ENCODE data around the gene SUGP2.
"Not testable (repeated sequence)": the region's sequence is repeated elsewhere in the genome, so short reads cannot be mapped to it uniquely, and the experiment has no call there.

Gene SUGP2

GRCh38 chr19:19026299-19026971, 6.9 kb downstream of the SUGP2 start:
- H2BK5ac ChIP-seq (ENCODE audit: low read depth, low read length, poor library complexity, severe bottlenecking), result no peak overlapping the region
- no peak overlapping the region for H3K14ac ChIP-seq (ENCODE audit: low read length in 2 of 2)
- no peak overlapping the region for H3K4me3 ChIP-seq (ENCODE audit: insufficient read depth in 1 of 2, low read depth in 1 of 2, low read length in 2 of 2)
- no peak overlapping the region for H2BK12ac ChIP-seq (ENCODE audit: low read length in 2 of 2)
- H3K9ac ChIP-seq (ENCODE audit: low read length), result peak overlapping the region; percentile 7
- H2BK15ac ChIP-seq (ENCODE audit: low read depth, poor library complexity, severe bottlenecking), result no peak overlapping the region
- H3K4me2 ChIP-seq (ENCODE audit: low read length, poor library complexity, severe bottlenecking), result no peak overlapping the region
- DNase-seq, result no peak
- H3K79me1 ChIP-seq (replicated peaks; ENCODE audit: low read length, poor library complexity, severe bottlenecking), result peaks cover 28% of the 10 kb centered on the region
- 91% methylated on average over 10 of the region's 10 CpGs for WGBS
- H2BK120ac ChIP-seq (ENCODE audit: low read depth, low read length), result no peak overlapping the region
- H4K8ac ChIP-seq (ENCODE audit: low read length), result no peak overlapping the region
- no peak overlapping the region for H3K27ac ChIP-seq (ENCODE audit: low read length, poor library complexity, severe bottlenecking)
- H3K23ac ChIP-seq (ENCODE audit: low read length in 2 of 2), result no peak overlapping the region
- no peaks in the 10 kb centered on the region for H3K27me3 ChIP-seq (ENCODE audit: control insufficient read depth in 1 of 2, insufficient read depth in 1 of 2, low read length in 2 of 2)
- no peak overlapping the region for H2AFZ ChIP-seq (ENCODE audit: low read depth, low read length)
- H3K4me1 ChIP-seq (ENCODE audit: control insufficient read depth, insufficient read depth, low read depth, low read length), result peaks cover 3% of the 10 kb centered on the region
- no peak overlapping the region for H3K4ac ChIP-seq (ENCODE audit: low read depth in 1 of 2, low read length in 2 of 2)
- H3K36me3 ChIP-seq (ENCODE audit: control insufficient read depth in 1 of 2, insufficient read depth in 2 of 2, low read depth in 1 of 2, low read length in 2 of 2), result peaks cover 75 to 82% of the 10 kb centered on the region in 2 experiments
- no peaks in the 10 kb centered on the region for H3K9me3 ChIP-seq (ENCODE audit: control insufficient read depth, low read length)
- no peak overlapping the region for H2AK5ac ChIP-seq (ENCODE audit: low read length, severe bottlenecking)
- no peak overlapping the region for H4K91ac ChIP-seq (ENCODE audit: low read length)
- no peak overlapping the region for H3K18ac ChIP-seq (ENCODE audit: low read depth in 1 of 2, low read length in 2 of 2)

- Histone ChIP-seq H3K36me3 (ENCODE audit: control insufficient read depth in 1 of 2, insufficient read depth in 2 of 2, low read depth in 1 of 2, low read length in 2 of 2) (peaks cover 73 to 79% of the 10 kb centered on the region in 2 experiments), H2BK15ac (ENCODE audit: low read depth, poor library complexity, severe bottlenecking) (no peak overlapping the region), H3K9me3 (ENCODE audit: control insufficient read depth, low read length) (no peaks in the 10 kb centered on the region), H3K27ac (ENCODE audit: low read length, poor library complexity, severe bottlenecking) (no peak overlapping the region), H3K23ac (ENCODE audit: low read length in 2 of 2) (no peak overlapping the region), H2AK5ac (ENCODE audit: low read length, severe bottlenecking) (no peak overlapping the region), H2BK12ac (ENCODE audit: low read length in 2 of 2) (no peak overlapping the region), H3K9ac (ENCODE audit: low read length) (no peak overlapping the region), H2BK120ac (ENCODE audit: low read depth, low read length) (no peak overlapping the region), H3K14ac (ENCODE audit: low read length in 2 of 2) (no peak overlapping the region), H3K4me1 (ENCODE audit: control insufficient read depth, insufficient read depth, low read depth, low read length) (peaks cover 3% of the 10 kb centered on the region), H2BK5ac (ENCODE audit: low read depth, low read length, poor library complexity, severe bottlenecking) (no peak overlapping the region), H3K4me2 (ENCODE audit: low read length, poor library complexity, severe bottlenecking) (no peak overlapping the region), H3K4ac (ENCODE audit: low read depth in 1 of 2, low read length in 2 of 2) (no peak overlapping the region), H3K79me1 (replicated peaks; ENCODE audit: low read length, poor library complexity, severe bottlenecking) (peaks cover 28% of the 10 kb centered on the region), H4K91ac (ENCODE audit: low read length) (no peak overlapping the region), H4K8ac (ENCODE audit: low read length) (no peak overlapping the region), H3K4me3 (ENCODE audit: insufficient read depth in 1 of 2, low read depth in 1 of 2, low read length in 2 of 2) (no peak overlapping the region), H3K18ac (ENCODE audit: low read depth in 1 of 2, low read length in 2 of 2) (no peak overlapping the region), H3K27me3 (ENCODE audit: control insufficient read depth in 1 of 2, insufficient read depth in 1 of 2, low read length in 2 of 2) (no peaks in the 10 kb centered on the region), H2AFZ (ENCODE audit: low read depth, low read length) (no peak overlapping the region)
- DNase-seq, result no peak
- 96% methylated on average over 11 of the region's 11 CpGs for WGBS
Measured at GRCh38 chr19:19025861-19026260, 7.5 kb downstream of the SUGP2 start.

GRCh38 chr19:19023376-19023775, 9.9 kb downstream of the SUGP2 start:
- not testable (repeated sequence) for H2BK5ac ChIP-seq (ENCODE audit: low read depth, low read length, poor library complexity, severe bottlenecking); H3K27ac ChIP-seq (ENCODE audit: low read length, poor library complexity, severe bottlenecking); H3K4me2 ChIP-seq (ENCODE audit: low read length, poor library complexity, severe bottlenecking); H3K18ac ChIP-seq (ENCODE audit: low read depth in 1 of 2, low read length in 2 of 2); H4K8ac ChIP-seq (ENCODE audit: low read length); H3K27me3 ChIP-seq (ENCODE audit: control insufficient read depth in 1 of 2, insufficient read depth in 1 of 2, low read length in 2 of 2); H3K9me3 ChIP-seq (ENCODE audit: control insufficient read depth, low read length); H2AFZ ChIP-seq (ENCODE audit: low read depth, low read length); H3K4me1 ChIP-seq (ENCODE audit: control insufficient read depth, insufficient read depth, low read depth, low read length); H4K91ac ChIP-seq (ENCODE audit: low read length); H3K23ac ChIP-seq (ENCODE audit: low read length in 2 of 2); H3K4ac ChIP-seq (ENCODE audit: low read depth in 1 of 2, low read length in 2 of 2); H3K4me3 ChIP-seq (ENCODE audit: insufficient read depth in 1 of 2, low read depth in 1 of 2, low read length in 2 of 2); H2BK15ac ChIP-seq (ENCODE audit: low read depth, poor library complexity, severe bottlenecking); H3K14ac ChIP-seq (ENCODE audit: low read length in 2 of 2); DNase-seq; H2BK12ac ChIP-seq (ENCODE audit: low read length in 2 of 2); H3K9ac ChIP-seq (ENCODE audit: low read length); H2BK120ac ChIP-seq (ENCODE audit: low read depth, low read length); H2AK5ac ChIP-seq (ENCODE audit: low read length, severe bottlenecking)
- Histone ChIP-seq H3K36me3 (ENCODE audit: control insufficient read depth in 1 of 2, insufficient read depth in 2 of 2, low read depth in 1 of 2, low read length in 2 of 2) (peaks cover 57 to 71% of the 10 kb centered on the region in 2 experiments), H3K79me1 (replicated peaks; ENCODE audit: low read length, poor library complexity, severe bottlenecking) (peaks cover 29% of the 10 kb centered on the region)
- 100% methylated on average over 1 of the region's 1 CpG for WGBS

GRCh38 chr19:19022380-19022961, 10.8 kb downstream of the SUGP2 start:
- 99% methylated on average over 3 of the region's 4 CpGs for WGBS
- H3K79me1 ChIP-seq (replicated peaks; ENCODE audit: low read length, poor library complexity, severe bottlenecking), result peaks cover 26% of the 10 kb centered on the region
- no peaks in the 10 kb centered on the region for H3K27me3 ChIP-seq (ENCODE audit: control insufficient read depth in 1 of 2, insufficient read depth in 1 of 2, low read length in 2 of 2)
- no peaks in the 10 kb centered on the region for H3K9me3 ChIP-seq (ENCODE audit: control insufficient read depth, low read length)
- H4K8ac ChIP-seq (ENCODE audit: low read length), result no peak overlapping the region
- no peak overlapping the region for H2BK120ac ChIP-seq (ENCODE audit: low read depth, low read length)
- H2BK12ac ChIP-seq (ENCODE audit: low read length in 2 of 2), result no peak overlapping the region
- H2AK5ac ChIP-seq (ENCODE audit: low read length, severe bottlenecking), result no peak overlapping the region
- no peak overlapping the region for H3K9ac ChIP-seq (ENCODE audit: low read length)
- no peak overlapping the region for H3K18ac ChIP-seq (ENCODE audit: low read depth in 1 of 2, low read length in 2 of 2)
- H3K4me2 ChIP-seq (ENCODE audit: low read length, poor library complexity, severe bottlenecking), result no peak overlapping the region
- H3K4ac ChIP-seq (ENCODE audit: low read depth in 1 of 2, low read length in 2 of 2), result no peak overlapping the region
- H2BK15ac ChIP-seq (ENCODE audit: low read depth, poor library complexity, severe bottlenecking), result no peak overlapping the region
- H3K4me3 ChIP-seq (ENCODE audit: insufficient read depth in 1 of 2, low read depth in 1 of 2, low read length in 2 of 2), result no peak overlapping the region
- no peak overlapping the region for H4K91ac ChIP-seq (ENCODE audit: low read length)
- H2BK5ac ChIP-seq (ENCODE audit: low read depth, low read length, poor library complexity, severe bottlenecking), result no peak overlapping the region
- no peak overlapping the region for H3K14ac ChIP-seq (ENCODE audit: low read length in 2 of 2)
- H3K27ac ChIP-seq (ENCODE audit: low read length, poor library complexity, severe bottlenecking), result no peak overlapping the region
- H3K4me1 ChIP-seq (ENCODE audit: control insufficient read depth, insufficient read depth, low read depth, low read length), result peaks cover 3% of the 10 kb centered on the region
- H3K36me3 ChIP-seq (ENCODE audit: control insufficient read depth in 1 of 2, insufficient read depth in 2 of 2, low read depth in 1 of 2, low read length in 2 of 2), result peaks cover 55 to 71% of the 10 kb centered on the region in 2 experiments
- no peak overlapping the region for H2AFZ ChIP-seq (ENCODE audit: low read depth, low read length)
- no peak overlapping the region for H3K23ac ChIP-seq (ENCODE audit: low read length in 2 of 2)
- DNase-seq, result no peak

Measured in mesenchymal stem cell (in vitro differentiated cells and primary cell).